NCI-H510A (cell line): ENCODE data around the gene CKS2.
"Not testable (repeated sequence)": the region's sequence is repeated elsewhere in the genome, so short reads cannot be mapped to it uniquely, and the experiment has no call there.

ENCODE experiments used
- DNase-seq: peaks from one replicate; lab custom pipeline; 2025; lab: John Stamatoyannopoulos, UW

The CKS2 gene

DNA sequence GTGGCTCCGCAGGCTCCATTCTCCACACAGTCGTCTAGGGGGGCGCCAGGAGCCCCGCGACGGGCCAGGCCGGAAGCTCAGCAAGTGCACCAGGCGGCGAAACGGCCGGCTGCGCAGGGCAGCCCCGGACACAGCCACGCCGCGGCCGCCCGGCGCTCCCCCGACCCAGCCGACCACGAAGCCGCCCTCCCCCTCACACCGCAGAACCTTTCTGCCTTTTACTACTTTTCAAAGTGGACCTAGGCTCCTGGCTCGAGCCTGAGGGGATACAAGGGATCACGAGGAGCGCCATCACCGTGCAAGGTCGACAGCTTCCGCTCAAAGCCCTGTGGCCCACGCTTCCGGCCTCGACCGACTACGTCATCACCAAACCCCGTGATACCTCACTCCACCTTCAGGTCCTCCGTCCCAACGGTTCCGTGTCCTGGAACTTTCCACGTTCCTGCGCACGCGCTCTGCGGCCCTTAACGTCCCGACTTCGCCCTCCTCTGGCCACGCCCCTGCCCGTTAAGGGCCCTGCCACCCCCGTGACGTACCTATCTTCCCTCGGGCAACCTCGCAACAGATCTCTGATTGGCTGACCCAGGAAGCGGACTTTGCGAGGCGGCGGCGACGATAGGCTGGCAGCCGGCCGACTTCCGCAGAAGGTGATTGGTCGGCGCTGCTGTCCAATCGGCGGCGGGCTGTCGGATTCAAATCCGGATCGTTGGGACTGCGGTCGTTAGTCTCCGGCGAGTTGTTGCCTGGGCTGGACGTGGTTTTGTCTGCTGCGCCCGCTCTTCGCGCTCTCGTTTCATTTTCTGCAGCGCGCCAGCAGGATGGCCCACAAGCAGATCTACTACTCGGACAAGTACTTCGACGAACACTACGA is at the start of gene CKS2:
TSS of gene CKS2 (plus strand) at position 721 of the 871 bp plus-strand sequence. CDS start at position 819, 98 bp downstream.
- DNase-seq, result peak; percentile 96

DNA sequence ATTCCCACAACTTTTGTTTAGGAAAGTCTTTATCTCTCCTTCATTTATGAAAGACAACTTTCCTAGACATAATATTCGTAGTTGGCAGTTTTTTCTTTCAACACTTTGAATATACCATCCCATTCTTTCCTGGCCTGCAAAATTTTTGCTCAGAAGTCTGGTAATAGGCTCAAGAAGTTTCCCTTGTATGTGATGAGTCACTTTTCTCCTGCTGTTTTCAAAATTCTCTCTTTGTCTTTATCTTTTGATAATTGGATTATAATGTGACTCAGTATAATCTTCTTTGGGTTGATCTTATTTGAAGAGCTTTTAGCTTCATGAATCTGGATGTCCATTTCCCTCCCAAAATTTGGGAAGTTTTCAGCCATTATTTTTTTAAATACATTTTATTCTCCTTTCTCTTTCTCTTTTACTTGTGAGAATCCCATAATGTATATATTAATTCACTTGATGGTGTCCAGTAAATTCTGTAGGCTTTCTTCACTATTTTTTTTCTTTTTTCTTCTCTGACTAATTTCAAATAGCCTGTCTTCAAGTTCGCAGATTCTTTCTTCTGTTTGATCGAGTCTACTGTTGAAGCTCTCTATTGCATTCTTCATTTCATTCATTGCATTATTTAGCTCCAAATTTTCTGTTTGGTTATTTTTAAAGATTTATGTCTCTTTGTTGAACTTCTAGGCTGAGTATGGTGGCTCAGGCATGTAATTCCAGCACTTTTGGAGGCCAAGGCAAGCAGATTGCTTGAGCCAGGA is 37.3 kb upstream of the CKS2 start:
- DNase-seq, result no peak

DNA sequence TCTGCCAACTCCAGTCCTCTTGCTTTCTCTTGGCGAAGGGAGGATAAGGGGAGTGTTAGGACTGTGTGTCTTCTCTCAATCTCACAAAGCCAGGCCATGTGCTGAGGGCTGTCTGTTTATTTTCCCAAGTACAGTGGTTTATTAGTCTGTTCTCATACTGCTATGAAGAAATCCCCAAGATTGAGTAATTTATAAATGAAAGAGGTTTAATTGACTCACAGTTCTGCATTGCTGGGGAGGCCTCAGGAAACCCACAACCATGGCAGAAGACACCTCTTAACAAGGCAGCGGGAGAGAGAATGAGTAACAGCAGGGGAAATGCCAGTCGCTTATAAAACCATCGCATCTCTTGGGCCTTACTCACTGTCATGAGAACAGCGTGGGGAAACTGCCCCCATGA is 36.2 kb upstream of the CKS2 start:
- no peak for DNase-seq

DNA sequence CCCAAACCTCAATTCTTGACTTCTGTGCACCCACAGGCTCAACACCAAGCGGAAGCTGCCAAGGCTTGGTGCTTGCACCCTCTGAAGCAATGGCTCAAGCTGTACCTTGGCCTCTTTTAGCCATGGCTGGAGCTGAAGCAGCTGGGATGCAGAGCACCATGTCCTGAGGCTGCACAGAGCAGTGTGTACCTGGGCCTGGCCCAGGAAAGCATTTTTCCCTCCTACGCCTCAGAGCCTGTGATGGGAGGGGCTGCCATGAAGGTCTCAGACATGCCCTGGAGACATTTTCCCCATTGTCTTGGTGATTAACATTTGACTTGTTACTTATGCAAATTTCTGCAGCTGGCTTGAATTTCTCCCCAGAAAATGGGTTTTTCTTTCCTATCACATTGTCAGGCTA is 35.0 kb upstream of the CKS2 start:
- not testable (repeated sequence) for DNase-seq

GRCh38 chr9:89277043-89277442 is 34.0 kb upstream of the CKS2 start:
- no peak for DNase-seq

- DNase-seq, result no peak
These were observed 33.5 kb upstream of the CKS2 start for GRCh38 chr9:89277454-89277853.

DNA sequence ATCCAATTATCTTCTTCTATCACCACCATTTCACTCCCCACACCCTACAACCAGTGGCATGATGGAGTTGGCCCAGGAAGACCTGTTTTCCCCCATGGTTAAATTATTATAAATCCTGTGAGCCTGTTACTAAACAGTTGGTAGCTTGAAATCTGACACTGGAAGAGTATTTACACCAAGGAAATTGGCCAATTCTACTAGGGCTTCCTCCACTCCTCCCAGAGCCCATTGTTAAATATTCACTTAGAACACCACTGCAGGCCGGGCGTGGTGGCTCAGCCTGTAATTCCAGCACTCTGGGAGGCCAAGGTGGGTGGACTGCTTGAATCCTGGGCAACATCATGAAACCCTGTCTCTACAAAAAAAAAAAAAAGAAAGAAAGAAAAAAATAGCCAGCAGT is 32.4 kb upstream of the CKS2 start:
- no peak for DNase-seq

GRCh38 chr9:89278997-89279739 is 31.8 kb upstream of the CKS2 start:
- no peak for DNase-seq

GRCh38 chr9:89281106-89281505 is 29.9 kb upstream of the CKS2 start:
- no peak for DNase-seq

GRCh38 chr9:89282248-89282968 is 28.6 kb upstream of the CKS2 start:
- not testable (repeated sequence) for DNase-seq

DNA sequence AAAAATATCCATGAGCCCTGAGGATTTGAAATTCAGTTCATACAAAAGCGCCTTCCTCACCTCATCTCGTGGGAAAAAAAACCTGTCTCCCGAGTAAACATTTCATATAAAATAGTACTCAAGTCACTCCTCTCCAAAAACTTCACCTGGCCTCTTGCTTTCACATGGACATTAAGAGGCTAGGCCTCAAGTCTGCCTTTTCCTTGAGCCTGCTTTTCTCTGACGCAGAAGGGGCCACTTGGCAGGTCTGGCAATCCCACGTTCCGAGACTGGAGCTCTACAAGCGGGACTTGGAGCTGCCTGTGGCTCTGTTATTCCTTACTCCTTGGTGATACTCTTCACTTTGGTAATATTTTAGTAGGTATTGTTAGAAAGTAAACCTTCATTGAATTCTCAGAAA is 26.9 kb upstream of the CKS2 start:
- DNase-seq, result no peak

GRCh38 chr9:89291741-89292140 is 19.3 kb upstream of the CKS2 start:
- DNase-seq, result no peak

- DNase-seq, result no peak
These were observed 18.0 kb upstream of the CKS2 start for GRCh38 chr9:89293014-89293413.

- no peak for DNase-seq
These were observed 15.6 kb upstream of the CKS2 start for GRCh38 chr9:89295400-89295799.

DNA sequence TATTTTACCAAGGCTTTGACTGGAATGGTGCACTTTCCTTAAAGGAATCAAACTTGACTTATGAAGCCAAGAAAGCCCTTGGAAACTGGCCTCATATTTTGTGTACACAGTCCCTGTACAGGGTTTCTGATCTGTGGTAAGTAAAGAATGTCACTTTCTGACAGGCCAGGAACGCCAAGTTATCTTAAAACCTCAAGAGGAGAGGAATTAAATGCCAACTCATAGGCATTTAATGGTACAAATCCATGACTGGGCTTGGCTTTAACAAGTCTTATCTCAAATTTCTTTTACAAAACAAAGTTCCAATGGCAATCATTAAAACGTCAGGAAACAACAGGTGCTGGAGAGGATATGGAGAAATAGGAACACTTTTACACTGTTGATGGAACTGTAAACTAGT is 9.0 kb upstream of the CKS2 start:
- not testable (repeated sequence) for DNase-seq

- no peak for DNase-seq
These were observed 6.8 kb upstream of the CKS2 start for GRCh38 chr9:89304020-89304833.

DNA sequence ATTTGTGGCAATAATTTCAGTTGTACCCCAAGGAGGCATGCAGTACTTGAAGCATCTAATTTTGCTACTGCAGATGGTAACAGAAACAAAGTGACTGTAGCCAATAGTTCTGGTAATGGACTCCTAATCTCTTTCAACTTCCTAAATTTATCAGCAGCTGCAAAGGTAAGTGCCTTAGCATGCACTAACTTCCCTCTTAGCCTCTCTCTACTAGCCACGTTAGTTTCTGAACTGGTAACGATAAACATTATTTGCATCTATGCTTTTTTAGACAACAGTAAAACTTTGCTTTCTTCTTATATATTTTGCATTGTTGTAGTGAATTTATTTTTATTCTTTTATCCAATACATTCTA is 6.2 kb upstream of the CKS2 start:
- no peak for DNase-seq

GRCh38 chr9:89305868-89306267 is 5.1 kb upstream of the CKS2 start:
- no peak for DNase-seq

DNA sequence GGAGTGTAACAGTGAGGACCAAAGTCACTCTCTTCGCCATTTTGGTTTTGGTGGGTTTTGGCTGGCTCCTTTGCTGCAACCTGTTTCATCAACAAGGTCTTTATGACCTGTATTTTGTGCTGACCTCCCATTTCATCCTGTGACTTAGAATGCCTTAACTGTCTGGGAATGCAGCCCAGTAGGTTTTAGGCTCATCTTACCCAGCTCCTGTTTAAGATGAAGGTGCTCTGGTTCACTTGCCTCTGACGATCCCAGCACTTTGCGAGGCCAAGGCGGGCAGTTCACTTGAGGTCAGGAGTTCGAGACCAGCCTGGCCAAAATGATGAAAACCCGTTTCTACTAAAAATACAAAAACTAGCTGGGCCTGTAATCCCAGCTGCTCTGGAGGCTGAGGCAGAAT is 1.8 kb upstream of the CKS2 start:
- DNase-seq, result no peak

GRCh38 chr9:89309608-89310474 is 1.2 kb upstream of the CKS2 start:
- DNase-seq, result no peak
